H9 (cell line): ENCODE data around the gene DUOXA1. TPM values are rescaled to one million over a fixed set of nuclear protein-coding genes. Genes with fewer than 3 reads are reported as not detected.

Experiments
- DNase-seq: peaks from one replicate; pipeline ENCODE4 v3.0.0-alpha.2; 2017
- H2AFZ ChIP-seq: one replicate; pipeline ENCODE4 v1.6.1; 2013; ENCODE audit warnings: mild to moderate bottlenecking, low read length, control low read depth, moderate library complexity
- H2AK5ac ChIP-seq: 2 replicates; pipeline ENCODE4 v1.6.1; 2013; ENCODE audit warnings: low read length, control low read depth, mixed read lengths; ENCODE audit not compliant: insufficient read length
- H2BK120ac ChIP-seq: one replicate; pipeline ENCODE4 v1.6.1; 2013; ENCODE audit warnings: low read depth, mild to moderate bottlenecking, low read length, control low read depth, inconsistent platforms; ENCODE audit not compliant: poor library complexity, severe bottlenecking
- H2BK12ac ChIP-seq: 2 replicates; pipeline ENCODE4 v1.6.1; 2013; ENCODE audit warnings: low read length, control low read depth, mixed read lengths, low read depth; ENCODE audit not compliant: insufficient read length
- H2BK15ac ChIP-seq: 2 replicates; pipeline ENCODE4 v1.6.1; 2013; ENCODE audit warnings: low read depth, low read length, control low read depth
- H2BK20ac ChIP-seq: one replicate; pipeline ENCODE4 v1.6.1; 2013; ENCODE audit warnings: low read depth, mild to moderate bottlenecking, low read length, control low read depth, inconsistent platforms; ENCODE audit not compliant: poor library complexity, severe bottlenecking
- H2BK5ac ChIP-seq: 2 replicates; pipeline ENCODE4 v1.6.1; 2013; ENCODE audit warnings: low read length, control low read depth, mixed read lengths; ENCODE audit not compliant: insufficient read length
- H3K14ac ChIP-seq: 2 replicates; pipeline ENCODE4 v1.6.1; 2013; ENCODE audit warnings: low read length, control low read depth; ENCODE audit not compliant: insufficient read depth
- H3K18ac ChIP-seq: 2 replicates; pipeline ENCODE4 v1.6.1; 2013; ENCODE audit warnings: low read depth, mild to moderate bottlenecking, mixed read lengths, low read length, control low read depth; ENCODE audit not compliant: insufficient read length
- H3K23ac ChIP-seq: 2 replicates; pipeline ENCODE4 v1.6.1; 2013; ENCODE audit warnings: low read length, control low read depth, mixed read lengths, low read depth; ENCODE audit not compliant: insufficient read length
- H3K23me2 ChIP-seq: 2 replicates; pipeline ENCODE4 v1.6.1; 2013; ENCODE audit warnings: low read depth, mild to moderate bottlenecking, mixed read lengths, low read length, control low read depth; ENCODE audit not compliant: insufficient read length, poor library complexity, severe bottlenecking
- H3K27ac ChIP-seq: 2 replicates; pipeline ENCODE4 v1.5.1; 2013; ENCODE audit warnings: low read length, control low read depth, mixed read lengths, low read depth; ENCODE audit not compliant: insufficient read length
- H3K27me3 ChIP-seq: 2 replicates; pipeline ENCODE4 v1.6.1; 2013; ENCODE audit warnings: low read length, control low read depth, inconsistent platforms; ENCODE audit not compliant: insufficient read depth
- H3K4ac ChIP-seq: 2 replicates; pipeline ENCODE4 v1.6.1; 2013; ENCODE audit warnings: low read depth, mild to moderate bottlenecking, control low read depth, inconsistent platforms, low read length, moderate library complexity
- H3K4me1 ChIP-seq: 2 replicates; pipeline ENCODE4 v1.6.1; 2013; ENCODE audit warnings: low read length, control low read depth, inconsistent platforms; ENCODE audit not compliant: insufficient read depth
- H3K4me2 ChIP-seq: 2 replicates; pipeline ENCODE4 v1.6.1; 2013; ENCODE audit warnings: low read length, control low read depth, mixed read lengths; ENCODE audit not compliant: insufficient read length, insufficient read depth
- H3K56ac ChIP-seq: 2 replicates; pipeline ENCODE4 v1.6.1; 2013; ENCODE audit warnings: low read depth, mild to moderate bottlenecking, mixed read lengths, low read length, control low read depth; ENCODE audit not compliant: insufficient read length
- H3K79me1 ChIP-seq: 2 replicates; pipeline ENCODE4 v1.6.1; 2013; ENCODE audit warnings: low read depth, mild to moderate bottlenecking, moderate library complexity, low read length, control low read depth, inconsistent platforms; ENCODE audit not compliant: insufficient read depth, poor library complexity, severe bottlenecking
- H3K79me2 ChIP-seq: 2 replicates; pipeline ENCODE4 v1.6.1; 2013; ENCODE audit warnings: low read length, control low read depth, inconsistent platforms; ENCODE audit not compliant: insufficient read depth
- H3K9ac ChIP-seq: 2 replicates; pipeline ENCODE4 v1.6.1; 2013; ENCODE audit warnings: low read length, control low read depth, mixed read lengths; ENCODE audit not compliant: insufficient read length; ENCODE audit errors: extremely low read depth
- H3K9me3 ChIP-seq: one replicate; pipeline ENCODE4 v1.6.1; 2013; ENCODE audit warnings: low read depth, low read length, inconsistent platforms; ENCODE audit not compliant: control insufficient read depth
- H3T11ph ChIP-seq: one replicate; pipeline ENCODE4 v1.6.1; 2013; ENCODE audit warnings: mild to moderate bottlenecking, low read length, control low read depth, inconsistent platforms
- H4K20me1 ChIP-seq: one replicate; pipeline ENCODE4 v1.6.1; 2013; ENCODE audit not compliant: control insufficient read depth, insufficient read length, insufficient read depth
- H4K5ac ChIP-seq: 2 replicates; pipeline ENCODE4 v1.6.1; 2013; ENCODE audit warnings: low read depth, mild to moderate bottlenecking, mixed read lengths, low read length, control low read depth; ENCODE audit not compliant: insufficient read length
- H4K8ac ChIP-seq: replicated peaks from 2 replicates; pipeline ENCODE4 v1.6.1; 2013; ENCODE audit warnings: low read length, control low read depth, mixed read lengths, low read depth; ENCODE audit not compliant: insufficient read length
- H4K91ac ChIP-seq: 2 replicates; pipeline ENCODE4 v1.6.1; 2013; ENCODE audit warnings: low read depth, mild to moderate bottlenecking, moderate library complexity, mixed read lengths, low read length, control low read depth; ENCODE audit not compliant: insufficient read length
- H3K27ac Mint-ChIP-seq, 3 experiments: 2 replicates in 2 of 3; 3 replicates in 1 of 3; pipeline ENCODE4 v1.8.0; 2020 to 2021; ENCODE audit warnings: mixed read lengths in 3 of 3, mild to moderate bottlenecking in 1 of 3, moderate library complexity in 1 of 3
- H3K27me3 Mint-ChIP-seq: 2 replicates; pipeline ENCODE4 v1.8.0; 2021; ENCODE audit warnings: low read depth, mild to moderate bottlenecking, moderate library complexity, mixed read lengths
- H3K36me3 Mint-ChIP-seq, 3 experiments: 2 replicates in 2 of 3; 3 replicates in 1 of 3; pipeline ENCODE4 v1.8.0; 2020 to 2021; ENCODE audit warnings: low read depth in 3 of 3, mixed read lengths in 3 of 3; ENCODE audit not compliant: insufficient read depth in 1 of 3
- H3K4me1 Mint-ChIP-seq, 2 experiments: 2 replicates each; pipeline ENCODE4 v1.8.0; 2020; ENCODE audit warnings: mixed read lengths in 2 of 2
- H3K4me3 Mint-ChIP-seq, 2 experiments: 2 replicates in 1 of 2; 3 replicates in 1 of 2; pipeline ENCODE4 v1.8.0; 2020 to 2021; ENCODE audit warnings: mild to moderate bottlenecking in 2 of 2, mixed read lengths in 2 of 2, moderate library complexity in 1 of 2
- H3K9me3 Mint-ChIP-seq, 2 experiments: 2 replicates in 1 of 2; 3 replicates in 1 of 2; pipeline ENCODE4 v1.8.0; 2020; ENCODE audit warnings: mild to moderate bottlenecking in 2 of 2, mixed read lengths in 2 of 2, moderate library complexity in 1 of 2
- WGBS: extraction: QIAGEN DNeasy Blood & Tissue Kit; methylation state at CpG from one replicate; pipeline ENCODE4 v1.1.7; 2013; ENCODE audit warnings: missing lambda C conversion rate, low lambda C conversion rate, mixed read lengths; ENCODE audit not compliant: insufficient read length; ENCODE audit errors: extremely low coverage; 5-methylcytosine and 5-hydroxymethylcytosine counted together
- total RNA-seq: library from RNA; stranded (reverse); gene quantifications from 2 replicates; pipeline ENCODE4 v1.2.1, GENCODE V29; 2021
- TF ChIP-seq, protein P1 (sequence below): fragments of 200-600 bp; sonication (generic); conservative IDR thresholded peaks from 3 replicates; pipeline ENCODE4 v1.8.0; 2021; ENCODE audit warnings: antibody characterized with exemption, mild to moderate bottlenecking

Gene DUOXA1
- total RNA-seq, 1 experiment from 2014 or later: 1.2 TPM

DNA sequence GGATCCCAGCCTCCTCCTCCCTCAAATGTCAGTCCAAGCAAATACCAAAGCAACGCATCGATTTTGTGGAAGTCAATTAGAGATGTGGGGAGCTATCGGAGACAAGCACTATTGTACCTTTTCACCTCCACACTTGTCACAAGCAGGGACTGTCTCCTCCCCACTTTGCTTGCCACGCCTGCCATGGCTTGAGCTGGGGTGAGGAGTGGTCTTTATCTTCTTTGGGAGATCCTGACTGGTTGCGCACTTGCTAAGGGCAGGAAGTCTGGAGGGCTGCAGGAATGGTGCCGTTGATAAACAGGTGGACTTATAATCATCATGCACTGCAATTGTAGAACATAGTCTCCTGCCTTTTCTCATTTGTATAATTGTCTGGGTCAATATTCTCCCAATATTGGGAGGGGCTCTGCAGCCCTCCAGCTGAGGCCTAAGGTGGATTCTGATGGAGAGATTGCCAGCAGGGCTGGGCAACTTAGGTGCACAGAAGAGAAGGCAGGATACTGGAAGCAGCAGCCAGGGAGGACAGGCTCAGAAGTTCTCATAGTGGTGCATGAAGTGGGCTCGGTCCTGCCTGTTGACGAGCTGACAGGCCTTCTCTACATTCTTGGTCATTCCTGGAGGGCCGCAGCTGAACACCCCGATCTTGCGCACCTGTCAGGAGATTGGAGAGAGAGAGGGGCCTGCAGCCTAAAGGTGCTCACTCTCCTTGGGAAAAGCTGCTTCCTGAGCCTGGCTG is 35.9 kb downstream of the DUOXA1 start:
- no peaks in the 10 kb centered on the region for H3K4me1 ChIP-seq
- H3K27ac Mint-ChIP-seq: no peak overlapping the region

More for the DNA sequence above, 35.9 kb downstream of the DUOXA1 start:
- Histone ChIP-seq H3K9ac (no peak overlapping the region), H2BK15ac (no peak overlapping the region), H3T11ph (no peak overlapping the region), H3K56ac (no peak overlapping the region), H3K4ac (no peak overlapping the region), H2AK5ac (no peak overlapping the region), H3K79me1 (no peaks in the 10 kb centered on the region), H3K27me3 (no peaks in the 10 kb centered on the region), H2BK20ac (no peak overlapping the region), H3K9me3 (no peaks in the 10 kb centered on the region), H4K5ac (no peak overlapping the region), H3K79me2 (no peaks in the 10 kb centered on the region), H3K14ac (no peak overlapping the region; the same call in 1 of the 2 replicates), H3K18ac (no peak overlapping the region), H3K23me2 (no peaks in the 10 kb centered on the region), H4K8ac (no peak overlapping the region), H3K27ac (no peak overlapping the region), H2BK12ac (no peak overlapping the region), H2AFZ (no peak overlapping the region), H4K91ac (no peak overlapping the region), H3K23ac (no peak overlapping the region), H2BK120ac (no peak overlapping the region), H3K4me2 (no peak overlapping the region), H4K20me1 (no peaks in the 10 kb centered on the region), H2BK5ac (no peak overlapping the region)
- TF ChIP-seq, protein P1, sequence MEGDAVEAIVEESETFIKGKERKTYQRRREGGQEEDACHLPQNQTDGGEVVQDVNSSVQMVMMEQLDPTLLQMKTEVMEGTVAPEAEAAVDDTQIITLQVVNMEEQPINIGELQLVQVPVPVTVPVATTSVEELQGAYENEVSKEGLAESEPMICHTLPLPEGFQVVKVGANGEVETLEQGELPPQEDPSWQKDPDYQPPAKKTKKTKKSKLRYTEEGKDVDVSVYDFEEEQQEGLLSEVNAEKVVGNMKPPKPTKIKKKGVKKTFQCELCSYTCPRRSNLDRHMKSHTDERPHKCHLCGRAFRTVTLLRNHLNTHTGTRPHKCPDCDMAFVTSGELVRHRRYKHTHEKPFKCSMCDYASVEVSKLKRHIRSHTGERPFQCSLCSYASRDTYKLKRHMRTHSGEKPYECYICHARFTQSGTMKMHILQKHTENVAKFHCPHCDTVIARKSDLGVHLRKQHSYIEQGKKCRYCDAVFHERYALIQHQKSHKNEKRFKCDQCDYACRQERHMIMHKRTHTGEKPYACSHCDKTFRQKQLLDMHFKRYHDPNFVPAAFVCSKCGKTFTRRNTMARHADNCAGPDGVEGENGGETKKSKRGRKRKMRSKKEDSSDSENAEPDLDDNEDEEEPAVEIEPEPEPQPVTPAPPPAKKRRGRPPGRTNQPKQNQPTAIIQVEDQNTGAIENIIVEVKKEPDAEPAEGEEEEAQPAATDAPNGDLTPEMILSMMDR: no peak
- Mint-ChIP-seq H3K4me1 (no peaks in the 10 kb centered on the region), H3K36me3 (no peaks in the 10 kb centered on the region; a peak in 1 of 7 replicates), H3K4me3 (no peak overlapping the region), H3K9me3 (no peaks in the 10 kb centered on the region; a peak in 1 of 5 replicates), H3K27me3 (peaks cover 17% of the 10 kb centered on the region)
- no peak for DNase-seq
- WGBS: no CpG with 5 or more reads among the region's 11 CpGs
